Upper lobe of right lung (tissue), 1 donor: ENCODE results near the gene LRRFIP1. TPM values are rescaled to one million over a fixed set of nuclear protein-coding genes. Genes with fewer than 3 reads are reported as not detected.

Experiments used
- ATAC-seq: fragments of 200-7000 bp; cut with Tn5 transposase; one replicate; pipeline ENCODE4 v1.9.1; 2020; ENCODE audit warnings: mild to moderate bottlenecking, moderate library complexity
- DNase-seq: peaks from one replicate; pipeline ENCODE4 v3.0.0-alpha.2; 2020
- H3K27ac ChIP-seq: fragments of 200-600 bp; one replicate; pipeline ENCODE4 v1.8.0; 2022
- H3K27me3 ChIP-seq: fragments of 200-600 bp; one replicate; pipeline ENCODE4 v1.8.0; 2022; ENCODE audit warnings: mild to moderate bottlenecking
- H3K36me3 ChIP-seq: fragments of 200-600 bp; one replicate; pipeline ENCODE4 v1.8.0; 2022
- H3K4me1 ChIP-seq: fragments of 200-600 bp; one replicate; pipeline ENCODE4 v1.8.0; 2022
- H3K4me3 ChIP-seq: fragments of 200-600 bp; one replicate; pipeline ENCODE4 v1.8.0; 2022; ENCODE audit warnings: mild to moderate bottlenecking
- H3K9me3 ChIP-seq: fragments of 200-600 bp; one replicate; pipeline ENCODE4 v1.8.0; 2022
- CTCF ChIP-seq: fragments of 200-600 bp; IDR thresholded peaks from one replicate; pipeline ENCODE4 v1.8.0; 2022; ENCODE audit warnings: antibody characterized with exemption
- intact Hi-C: fragments of 100-400 bp; cut with DNase I; formaldehyde crosslinking; loops from one replicate; pipeline ENCODE4 v1.11.0; 2022
- total RNA-seq: library from RNA; stranded (reverse); fragmentation: NEBNext Ultra II Directional; extraction: Animal tissue kit (Norgen Biotek cat#: 25700); gene quantifications from one replicate; pipeline ENCODE4 v1.2.1, GENCODE V29; 2021
- donor health status: DM: no; HTN: yes; CAD: no; lungs with severe emphysema.

LRRFIP1 gene
- total RNA-seq, 1 donor from 2014 or later, result 178 TPM

DNA sequence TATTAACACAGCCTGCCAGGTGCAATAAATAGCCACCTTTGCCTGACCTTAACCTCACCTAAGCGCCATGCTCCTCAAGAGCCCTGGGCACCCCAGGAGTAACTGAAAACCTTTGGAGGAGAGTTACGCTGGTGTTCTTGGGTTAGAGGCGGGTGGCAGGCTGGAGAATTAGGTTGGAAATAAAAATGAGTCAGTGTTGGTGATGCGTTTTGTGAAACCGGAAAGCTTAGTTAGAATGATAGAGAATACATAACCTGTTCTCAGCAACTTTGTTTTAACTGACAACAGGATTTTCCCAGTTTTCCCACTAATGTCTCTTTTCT lies 17.0 kb downstream of the LRRFIP1 start:
- DNase-seq, result no peak
- no peak for TF ChIP-seq CTCF
- Histone ChIP-seq H3K36me3 (no peaks in the 10 kb centered on the region), H3K9me3 (no peaks in the 10 kb centered on the region), H3K4me1 (no peaks in the 10 kb centered on the region), H3K27ac (no peak overlapping the region), H3K4me3 (no peak overlapping the region), H3K27me3 (no peaks in the 10 kb centered on the region)
- intact Hi-C loops, result no loop called here
- ATAC-seq, result no peak

DNA sequence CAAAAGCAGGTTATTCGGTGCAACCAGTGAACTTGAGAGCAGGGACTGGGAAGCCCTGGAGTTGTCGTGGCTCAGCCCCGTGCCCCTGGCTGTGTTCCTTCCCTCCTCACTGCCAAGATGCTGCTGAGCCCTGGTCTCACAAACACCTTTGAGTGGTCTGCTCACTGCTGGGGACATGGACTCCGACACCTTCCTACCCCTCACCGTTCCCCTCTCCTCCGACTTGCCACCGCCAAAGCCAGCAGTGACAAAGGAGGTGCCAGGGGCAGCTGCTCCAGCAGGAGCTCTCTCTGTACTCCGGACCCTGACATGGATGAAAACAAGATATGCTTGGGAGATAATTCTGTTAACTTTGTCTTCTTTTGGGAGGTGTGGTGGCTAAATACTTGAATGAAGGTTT lies 17.9 kb downstream of the LRRFIP1 start:
- TF ChIP-seq CTCF, result no peak

GRCh38 chr2:237647176-237648015 lies 20.0 kb downstream of the LRRFIP1 start:
- no peaks in the 10 kb centered on the region for H3K9me3 ChIP-seq
- H3K36me3 ChIP-seq, result no peaks in the 10 kb centered on the region
- H3K4me3 ChIP-seq, result no peak overlapping the region
- DNase-seq (no peak), ATAC-seq (no peak)
- H3K27me3 ChIP-seq, result no peaks in the 10 kb centered on the region
- no peaks in the 10 kb centered on the region for H3K4me1 ChIP-seq
- TF ChIP-seq CTCF, result no peak
- no peak overlapping the region for H3K27ac ChIP-seq
- intact Hi-C loops, result no loop called here

More for the DNA sequence above, 17.9 kb downstream of the LRRFIP1 start:
- Histone ChIP-seq H3K4me1 (no peaks in the 10 kb centered on the region), H3K4me3 (no peak overlapping the region), H3K27me3 (no peaks in the 10 kb centered on the region), H3K9me3 (no peaks in the 10 kb centered on the region), H3K27ac (no peak overlapping the region), H3K36me3 (no peaks in the 10 kb centered on the region)
- no peak for ATAC-seq
- intact Hi-C loops, result no loop called here
- DNase-seq, result no peak

- Histone ChIP-seq H3K36me3 (no peaks in the 10 kb centered on the region), H3K4me1 (no peaks in the 10 kb centered on the region), H3K9me3 (no peaks in the 10 kb centered on the region), H3K27me3 (no peaks in the 10 kb centered on the region), H3K4me3 (no peak overlapping the region), H3K27ac (no peak overlapping the region)
- DNase-seq (no peak), ATAC-seq (no peak)
- no peak for TF ChIP-seq CTCF
- intact Hi-C loops, result no loop called here
Observed at GRCh38 chr2:237648016-237648381, 20.6 kb downstream of the LRRFIP1 start.

GRCh38 chr2:237649541-237650454 lies 22.4 kb downstream of the LRRFIP1 start:
- intact Hi-C loops, result no loop called here
- ATAC-seq, result no peak
- no peaks in the 10 kb centered on the region for H3K27me3 ChIP-seq
- no peak for TF ChIP-seq CTCF
- H3K27ac ChIP-seq, result no peak overlapping the region
- H3K4me3 ChIP-seq, result no peak overlapping the region
- no peaks in the 10 kb centered on the region for H3K9me3 ChIP-seq
- no peaks in the 10 kb centered on the region for H3K36me3 ChIP-seq
- DNase-seq, result no peak
- H3K4me1 ChIP-seq, result no peaks in the 10 kb centered on the region
